B cell (primary cell): ENCODE data around the gene TNPO3. TPM values are rescaled to one million over a fixed set of nuclear protein-coding genes. Genes with fewer than 3 reads are reported as not detected.

ENCODE experiments used
- ATAC-seq: fragments of 200-7000 bp; cut with Tn5 transposase; one replicate; pipeline ENCODE4 v1.10.0; 2021; ENCODE audit warnings: low read depth, mild to moderate bottlenecking, moderate number of reproducible peaks, moderate library complexity
- CTCF ChIA-PET: fragments of 350-600 bp; sonication (Branson Sonifier 250); formaldehyde crosslinking; loops from one replicate; lab custom pipeline; 2021; ENCODE audit warnings: antibody characterized with exemption, inconsistent platforms; lab: Charles Lee
- POLR2A ChIA-PET: fragments of 350-600 bp; sonication (Branson Sonifier 250); formaldehyde crosslinking; loops from one replicate; lab custom pipeline; 2021; ENCODE audit warnings: antibody characterized with exemption; lab: Charles Lee
- DNase-seq: peaks from one replicate; pipeline ENCODE4 v3.0.0; 2013
- H2AFZ ChIP-seq: 2 replicates; pipeline ENCODE4 v1.6.1; 2012; ENCODE audit warnings: mild to moderate bottlenecking, low read depth, low read length; ENCODE audit not compliant: insufficient read depth, poor library complexity, severe bottlenecking
- H3K27ac ChIP-seq, 2 donors: 1 replicate in 1 of 2; 2 replicates in 1 of 2; pipeline ENCODE4 v1.5.1; 2012 to 2013; ENCODE audit warnings: low read length in 2 of 2, mild to moderate bottlenecking in 2 of 2, moderate library complexity in 1 of 2
- H3K27me3 ChIP-seq, 4 experiments: fragments of 200-600 bp in 1 of 4; sonication (generic) in 1 of 4; replicated peaks in 1 of 4; 1 replicate in 2 of 4; 2 replicates in 2 of 4; pipeline versions ENCODE4 v1.6.1 to v1.7.0; 2013 to 2016; ENCODE audit warnings: low read length in 3 of 4, mild to moderate bottlenecking in 2 of 4, mixed read lengths in 1 of 4, moderate library complexity in 1 of 4; ENCODE audit not compliant: insufficient read depth in 4 of 4, control insufficient read depth in 3 of 4; ENCODE audit errors: control extremely low read depth in 1 of 4
- H3K36me3 ChIP-seq, 2 experiments: replicated peaks in 1 of 2; 1 replicate in 1 of 2; 2 replicates in 1 of 2; pipeline versions ENCODE4 v1.6.1 to v1.7.1; 2013; ENCODE audit warnings: low read length in 1 of 2; ENCODE audit not compliant: insufficient read depth in 2 of 2, control insufficient read depth in 1 of 2; ENCODE audit errors: control extremely low read depth in 1 of 2, extremely low read depth in 1 of 2
- H3K4me1 ChIP-seq, 2 donors: fragments of 200-600 bp in 1 of 2; sonication (generic) in 1 of 2; 1 replicate in 1 of 2; 2 replicates in 1 of 2; pipeline versions ENCODE4 v1.5.1 to v1.6.1; 2013 to 2017; ENCODE audit warnings: low read length in 2 of 2; ENCODE audit not compliant: control insufficient read depth in 2 of 2, insufficient read depth in 2 of 2
- H3K4me2 ChIP-seq: replicated peaks from 2 replicates; pipeline ENCODE3; 2012; ENCODE audit warnings: mild to moderate bottlenecking, low read depth, low read length; ENCODE audit not compliant: poor library complexity, severe bottlenecking
- H3K4me3 ChIP-seq, 5 experiments: fragments of 200-600 bp in 1 of 5; sonication (generic) in 1 of 5; 1 replicate in 3 of 5; 2 replicates in 2 of 5; pipeline versions ENCODE4 v1.5.1 to v1.7.0; 2011 to 2016; ENCODE audit warnings: low read length in 4 of 5, mild to moderate bottlenecking in 4 of 5, low read depth in 2 of 5, control low read depth in 1 of 5, moderate library complexity in 1 of 5; ENCODE audit not compliant: insufficient read depth in 1 of 5; ENCODE audit errors: control extremely low read depth in 1 of 5, extremely low read depth in 1 of 5
- H3K79me2 ChIP-seq: fragments of 200-600 bp; sonication (generic); one replicate; pipeline ENCODE4 v1.6.0; 2016; ENCODE audit warnings: low read length; ENCODE audit not compliant: control insufficient read depth, insufficient read depth
- H3K9ac ChIP-seq: fragments of 200-600 bp; sonication (generic); 2 replicates; pipeline ENCODE4 v1.6.1; 2017; ENCODE audit warnings: mild to moderate bottlenecking, low read length, moderate library complexity
- H3K9me3 ChIP-seq, 3 donors: one replicate each; pipeline versions ENCODE4 v1.6.1 to v1.7.1; 2013; ENCODE audit warnings: low read length in 2 of 3; ENCODE audit not compliant: control insufficient read depth in 2 of 3, insufficient read depth in 1 of 3; ENCODE audit errors: control extremely low read depth in 1 of 3
- H4K20me1 ChIP-seq: 2 replicates; pipeline ENCODE4 v1.6.0; 2012; ENCODE audit warnings: mild to moderate bottlenecking, low read length; ENCODE audit not compliant: insufficient read depth, control insufficient read depth, poor library complexity, severe bottlenecking
- H3K27ac Mint-ChIP-seq: one replicate; pipeline ENCODE4 v1.8.0; 2021; ENCODE audit warnings: mixed read lengths
- H3K27me3 Mint-ChIP-seq: one replicate; pipeline ENCODE4 v1.8.0; 2021; ENCODE audit warnings: mixed read lengths
- H3K4me1 Mint-ChIP-seq: one replicate; pipeline ENCODE4 v1.8.0; 2021; ENCODE audit warnings: mixed read lengths
- H3K4me3 Mint-ChIP-seq: one replicate; pipeline ENCODE4 v1.8.0; 2021; ENCODE audit warnings: mixed read lengths
- H3K9me3 Mint-ChIP-seq: one replicate; pipeline ENCODE4 v1.8.0; 2022; ENCODE audit warnings: mixed read lengths; ENCODE audit not compliant: insufficient read depth
- EZH2 ChIP-seq: IDR thresholded peaks from 2 replicates; pipeline ENCODE4 v1.6.1; 2012; ENCODE audit warnings: borderline replicate concordance, low read depth, mild to moderate bottlenecking, moderate library complexity, low read length; ENCODE audit not compliant: insufficient read depth, poor library complexity, severe bottlenecking
- WGBS: methylation state at CpG from one replicate; pipeline ENCODE4 v1.1.5; 2013; ENCODE audit warnings: missing lambda C conversion rate; ENCODE audit not compliant: insufficient coverage; 5-methylcytosine and 5-hydroxymethylcytosine counted together
- intact Hi-C: fragments of 100-400 bp; cut with micrococcal nuclease; formaldehyde crosslinking; loops from one replicate; pipeline ENCODE4 v1.10.0; 2022
- polyA plus RNA-seq: library from polyadenylated mRNA; depleted of rRNA; stranded (reverse); fragments of >200 nt; gene quantifications from 2 replicates; pipeline ENCODE4 v1.2.3, GENCODE V29; 2012
- total RNA-seq, 2 donors: library from RNA; stranded (reverse); fragments of 120-200 nt in 1 of 2; gene quantifications; 1 replicate in 1 of 2; 2 replicates in 1 of 2; pipeline versions ENCODE4 v1.2.3 to v1.2.4, GENCODE V29; 2013 to 2022
- TF ChIP-seq, protein P1 (sequence below): fragments of 200-600 bp; IDR thresholded peaks from one replicate; pipeline ENCODE4 v1.8.0; 2022; ENCODE audit warnings: antibody characterized with exemption, mild to moderate bottlenecking

TNPO3 gene
- total and polyA plus RNA-seq, 2 donors (not counting 1 experiment from before 2014, with no cell fraction given), result 19.0 to 48.3 TPM

DNA sequence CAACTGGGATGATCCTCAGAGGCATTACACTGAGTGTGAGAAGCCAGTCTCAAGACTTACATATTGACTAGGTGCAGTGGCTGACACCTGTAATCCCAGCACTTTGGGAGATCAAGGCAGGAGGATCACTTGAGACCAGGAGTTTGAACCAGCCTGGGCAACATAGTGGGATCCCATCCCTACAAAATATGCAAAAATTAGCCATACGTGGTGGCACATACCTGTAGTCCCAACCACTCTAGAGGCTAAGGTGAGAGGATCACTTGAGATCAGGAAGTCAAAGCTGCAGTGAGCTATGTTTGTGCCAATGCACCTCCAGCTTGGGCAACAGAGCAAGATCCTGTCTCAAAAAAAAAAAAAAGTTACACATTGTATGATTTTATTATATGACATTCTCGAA, 23.5 kb upstream of the TNPO3 start:
- DNase-seq, result no peak
- no peaks in the 10 kb centered on the region for H3K27me3 ChIP-seq
- Mint-ChIP-seq H3K9me3 (no peaks in the 10 kb centered on the region), H3K4me3 (no peak overlapping the region), H3K4me1 (no peaks in the 10 kb centered on the region), H3K27ac (no peak overlapping the region), H3K27me3 (peaks cover 6% of the 10 kb centered on the region)
- no peak overlapping the region for H2AFZ ChIP-seq
- TF ChIP-seq, protein P1, sequence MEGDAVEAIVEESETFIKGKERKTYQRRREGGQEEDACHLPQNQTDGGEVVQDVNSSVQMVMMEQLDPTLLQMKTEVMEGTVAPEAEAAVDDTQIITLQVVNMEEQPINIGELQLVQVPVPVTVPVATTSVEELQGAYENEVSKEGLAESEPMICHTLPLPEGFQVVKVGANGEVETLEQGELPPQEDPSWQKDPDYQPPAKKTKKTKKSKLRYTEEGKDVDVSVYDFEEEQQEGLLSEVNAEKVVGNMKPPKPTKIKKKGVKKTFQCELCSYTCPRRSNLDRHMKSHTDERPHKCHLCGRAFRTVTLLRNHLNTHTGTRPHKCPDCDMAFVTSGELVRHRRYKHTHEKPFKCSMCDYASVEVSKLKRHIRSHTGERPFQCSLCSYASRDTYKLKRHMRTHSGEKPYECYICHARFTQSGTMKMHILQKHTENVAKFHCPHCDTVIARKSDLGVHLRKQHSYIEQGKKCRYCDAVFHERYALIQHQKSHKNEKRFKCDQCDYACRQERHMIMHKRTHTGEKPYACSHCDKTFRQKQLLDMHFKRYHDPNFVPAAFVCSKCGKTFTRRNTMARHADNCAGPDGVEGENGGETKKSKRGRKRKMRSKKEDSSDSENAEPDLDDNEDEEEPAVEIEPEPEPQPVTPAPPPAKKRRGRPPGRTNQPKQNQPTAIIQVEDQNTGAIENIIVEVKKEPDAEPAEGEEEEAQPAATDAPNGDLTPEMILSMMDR, result no peak
- no peak for TF ChIP-seq EZH2
- no peak overlapping the region for H3K4me3 ChIP-seq
- H4K20me1 ChIP-seq, result no peaks in the 10 kb centered on the region
- no CpG with 5 or more reads among the region's 2 CpGs for WGBS
- intact Hi-C loops, result no loop called here
- H3K36me3 ChIP-seq, result no peaks in the 10 kb centered on the region
- ChIA-PET POLR2A (no interaction called here), CTCF (no interaction called here)
- H3K9me3 ChIP-seq, result no peaks in the 10 kb centered on the region
- no peak overlapping the region for H3K27ac ChIP-seq
- ATAC-seq, result no peak
- H3K4me1 ChIP-seq, result no peaks in the 10 kb centered on the region
- H3K9ac ChIP-seq, result no peak overlapping the region
- H3K4me2 ChIP-seq, result no peak overlapping the region
- no peaks in the 10 kb centered on the region for H3K79me2 ChIP-seq

DNA sequence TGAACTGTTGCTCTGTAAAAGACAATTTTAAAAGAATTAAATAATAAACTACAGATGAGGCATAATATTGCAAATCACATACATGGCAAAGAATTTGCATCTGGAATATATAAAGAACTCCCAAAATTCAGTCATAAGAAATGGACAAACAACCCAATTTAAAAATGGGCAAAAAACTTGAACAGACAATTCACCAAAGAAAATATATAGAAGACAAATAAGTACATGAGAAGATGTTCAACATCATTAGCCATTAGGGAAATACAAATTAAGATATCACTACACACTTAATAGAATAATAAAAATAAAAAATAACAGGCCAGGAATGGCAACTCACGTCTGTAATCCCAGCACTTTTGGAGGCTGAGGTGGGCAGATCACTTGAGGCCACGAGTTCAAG, 22.0 kb upstream of the TNPO3 start:
- no peak overlapping the region for H3K9ac ChIP-seq
- no peaks in the 10 kb centered on the region for H4K20me1 ChIP-seq
- Mint-ChIP-seq H3K4me3 (no peak overlapping the region), H3K9me3 (no peaks in the 10 kb centered on the region), H3K27ac (no peak overlapping the region), H3K27me3 (peaks cover 3% of the 10 kb centered on the region), H3K4me1 (peaks cover 4% of the 10 kb centered on the region)
- H3K36me3 ChIP-seq, result no peaks in the 10 kb centered on the region
- no peak for TF ChIP-seq EZH2
- TF ChIP-seq, protein P1, result no peak
- H3K4me2 ChIP-seq, result no peak overlapping the region
- H3K27ac ChIP-seq, result no peak overlapping the region
- H3K4me3 ChIP-seq, result no peak overlapping the region
- no peak for DNase-seq
- no peaks in the 10 kb centered on the region for H3K9me3 ChIP-seq
- no peaks in the 10 kb centered on the region for H3K27me3 ChIP-seq
- H3K79me2 ChIP-seq, result no peaks in the 10 kb centered on the region
- POLR2A ChIA-PET, result no interaction called here
- no peak overlapping the region for H2AFZ ChIP-seq
- WGBS, result 100% methylated on average over 2 of the region's 2 CpGs
- no peak for ATAC-seq
- intact Hi-C loops, result no loop called here
- CTCF ChIA-PET, result interaction anchor here (1.8 kb wide), 1 partner anchor 15 kb away, joined by 5 read pairs; no protein-coding TSS in a partner anchor
- no peaks in the 10 kb centered on the region for H3K4me1 ChIP-seq
